Measurements from ENCODE around the gene SLC30A1. TPM values are rescaled to one million over a fixed set of nuclear protein-coding genes. Genes with fewer than 3 reads are reported as not detected.

The SLC30A1 gene
- total RNA-seq, 1 donor from 2014 or later: 19.2 TPM

GRCh38 chr1:211538287-211538686 lies 40.7 kb downstream of the SLC30A1 start:
- no peak for TF ChIP-seq CTCF (IDR thresholded peaks at IDR 0.05)
- H3K27me3 ChIP-seq: no peaks in the 10 kb centered on the region
- intact Hi-C loops (cut with DNase I): no loop called here
- no peak overlapping the region for H3K4me3 ChIP-seq
- no peak overlapping the region for H3K27ac ChIP-seq
- peaks cover 11% of the 10 kb centered on the region for H3K4me1 ChIP-seq
- no peaks in the 10 kb centered on the region for H3K9me3 ChIP-seq
- no peaks in the 10 kb centered on the region for H3K36me3 ChIP-seq
- no peak for DNase-seq (ENCODE audit: extremely low spot score in 2 of 2)

- no peak for DNase-seq (ENCODE audit: extremely low spot score in 2 of 2)
- peaks cover under 1% of the 10 kb centered on the region for H3K4me1 ChIP-seq
- H3K9me3 ChIP-seq: no peaks in the 10 kb centered on the region
- intact Hi-C loops (cut with DNase I): no loop called here
- TF ChIP-seq POLR2A (IDR thresholded peaks at IDR 0.05): no peak
- no peak for TF ChIP-seq CTCF (IDR thresholded peaks at IDR 0.05)
- TF ChIP-seq POLR2AphosphoS5 (IDR thresholded peaks at IDR 0.05; ENCODE audit: insufficient read depth in 1 of 2, low read depth in 1 of 2): no peak
- no peak overlapping the region for H3K4me3 ChIP-seq
- H3K36me3 ChIP-seq: no peaks in the 10 kb centered on the region
- H3K27ac ChIP-seq: no peak overlapping the region
- no peaks in the 10 kb centered on the region for H3K27me3 ChIP-seq
These were observed 41.7 kb downstream of the SLC30A1 start for GRCh38 chr1:211537253-211537652.

GRCh38 chr1:211536606-211537005 lies 42.4 kb downstream of the SLC30A1 start:
- Histone ChIP-seq H3K36me3 (no peaks in the 10 kb centered on the region), H3K27me3 (no peaks in the 10 kb centered on the region), H3K4me3 (no peak overlapping the region), H3K27ac (no peak overlapping the region), H3K4me1 (no peaks in the 10 kb centered on the region), H3K9me3 (no peaks in the 10 kb centered on the region)
- intact Hi-C loops (cut with DNase I): no loop called here
- TF ChIP-seq CTCF (IDR thresholded peaks at IDR 0.05) (no peak), POLR2A (IDR thresholded peaks at IDR 0.05) (no peak), POLR2AphosphoS5 (IDR thresholded peaks at IDR 0.05; ENCODE audit: insufficient read depth in 1 of 2, low read depth in 1 of 2) (no peak)
- no peak for DNase-seq (ENCODE audit: extremely low spot score in 2 of 2)

- no peaks in the 10 kb centered on the region for H3K9me3 ChIP-seq
- TF ChIP-seq CTCF (IDR thresholded peaks at IDR 0.05): no peak
- TF ChIP-seq POLR2AphosphoS5 (IDR thresholded peaks at IDR 0.05; ENCODE audit: insufficient read depth in 1 of 2, low read depth in 1 of 2): no peak
- no peak for TF ChIP-seq POLR2A (IDR thresholded peaks at IDR 0.05)
- intact Hi-C loops (cut with DNase I): no loop called here
- no peaks in the 10 kb centered on the region for H3K27me3 ChIP-seq
- no peak overlapping the region for H3K4me3 ChIP-seq
- H3K27ac ChIP-seq: no peak overlapping the region
- H3K4me1 ChIP-seq: no peaks in the 10 kb centered on the region
- no peak for DNase-seq (ENCODE audit: extremely low spot score in 2 of 2)
- no peaks in the 10 kb centered on the region for H3K36me3 ChIP-seq
These were observed 43.6 kb downstream of the SLC30A1 start for GRCh38 chr1:211535346-211535745.

- H3K4me1 ChIP-seq: peaks cover 2% of the 10 kb centered on the region
- intact Hi-C loops (cut with DNase I): no loop called here
- no peak for DNase-seq (ENCODE audit: extremely low spot score in 2 of 2)
- H3K9me3 ChIP-seq: no peaks in the 10 kb centered on the region
- H3K27ac ChIP-seq: no peak overlapping the region
- no peaks in the 10 kb centered on the region for H3K36me3 ChIP-seq
- TF ChIP-seq POLR2AphosphoS5 (IDR thresholded peaks at IDR 0.05; ENCODE audit: insufficient read depth in 1 of 2, low read depth in 1 of 2): no peak
- TF ChIP-seq POLR2A (IDR thresholded peaks at IDR 0.05): no peak
- TF ChIP-seq CTCF (IDR thresholded peaks at IDR 0.05): no peak
- H3K4me3 ChIP-seq: no peak overlapping the region
- H3K27me3 ChIP-seq: no peaks in the 10 kb centered on the region
These were observed 44.2 kb downstream of the SLC30A1 start for GRCh38 chr1:211534545-211535291.
